Cerebellar cortex (tissue), 1 donor: Measurements from ENCODE around the gene PMVK.
"Not testable (repeated sequence)": the region's sequence is repeated elsewhere in the genome, so short reads cannot be mapped to it uniquely, and the experiment has no call there.

Experiments used
- DNase-seq: peaks from one replicate; pipeline ENCODE4 v3.0.0-alpha.2; 2015; ENCODE audit warnings: low spot score

Gene PMVK

GRCh38 chr1:154936555-154937084, at the start of gene PMVK:
Gene PMVK, minus strand, starts transcription at chr1:154936719. Its CDS starts 34 bp downstream, at chr1:154936685.
- peak; percentile 97 for DNase-seq

- DNase-seq: no peak
Measured at GRCh38 chr1:154983776-154984466, 47.4 kb upstream of the PMVK start.

GRCh38 chr1:154982897-154983648, 46.6 kb upstream of the PMVK start, which contains the start of gene FLAD1:
Gene FLAD1, plus strand, starts transcription at chr1:154983344. Its CDS starts 351 bp downstream, at chr1:154983695.
- DNase-seq: peak; percentile 100

GRCh38 chr1:154982341-154982740, 45.8 kb upstream of the PMVK start:
- no peak for DNase-seq

- no peak for DNase-seq
Measured at GRCh38 chr1:154978360-154978759, 41.8 kb upstream of the PMVK start.

GRCh38 chr1:154977762-154978161, 41.2 kb upstream of the PMVK start:
- DNase-seq: not testable (repeated sequence)

GRCh38 chr1:154975409-154976059, 39.0 kb upstream of the PMVK start:
- DNase-seq: no peak

GRCh38 chr1:154974808-154975408, 38.4 kb upstream of the PMVK start:
- DNase-seq: peak; percentile 97

- DNase-seq: peak; percentile 100
Measured at GRCh38 chr1:154974102-154974807, 37.7 kb upstream of the PMVK start, which contains the start of gene CKS1B. Gene CKS1B, plus strand, starts transcription at chr1:154974681. Its CDS starts 65 bp downstream, at chr1:154974746.

GRCh38 chr1:154973344-154974101, 37.0 kb upstream of the PMVK start:
- peak; percentile 96 for DNase-seq

GRCh38 chr1:154972517-154973343, 36.2 kb upstream of the PMVK start:
- peak; percentile 90 for DNase-seq

- no peak for DNase-seq
Measured at GRCh38 chr1:154972213-154972516, 35.6 kb upstream of the PMVK start.

GRCh38 chr1:154971341-154971998, 35.0 kb upstream of the PMVK start:
- no peak for DNase-seq

- DNase-seq: peak; percentile 98
Measured at GRCh38 chr1:154970631-154971340, 34.3 kb upstream of the PMVK start, which contains the start of gene SHC1. Gene SHC1, minus strand, starts transcription at chr1:154970747. Its CDS starts 221 bp downstream, at chr1:154970526.

GRCh38 chr1:154969860-154970452, 33.4 kb upstream of the PMVK start:
- DNase-seq: no peak

- DNase-seq: no peak
Measured at GRCh38 chr1:154969246-154969645, 32.7 kb upstream of the PMVK start.

- DNase-seq: no peak
Measured at GRCh38 chr1:154968731-154969130, 32.2 kb upstream of the PMVK start.

- DNase-seq: no peak
Measured at GRCh38 chr1:154967331-154967950, 30.9 kb upstream of the PMVK start.
